Superior temporal gyrus (tissue), 1 donor: Measurements from ENCODE around the gene PRSS23.
A peak's percentile ranks its signal among the peaks of the same experiment; 100 is the strongest.

Experiments
- DNase-seq: peaks from one replicate; pipeline ENCODE4 v3.0.0-alpha.2; 2016; ENCODE audit errors: extremely low spot score

The PRSS23 gene

GRCh38 chr11:86790867-86791849 is 9.2 kb upstream of the PRSS23 start:
- no peak for DNase-seq

- DNase-seq, result no peak
These were observed 8.2 kb upstream of the PRSS23 start for GRCh38 chr11:86792150-86792549.

- no peak for DNase-seq
These were observed 7.0 kb upstream of the PRSS23 start for GRCh38 chr11:86793307-86793706.

- DNase-seq, result no peak
These were observed 4.8 kb upstream of the PRSS23 start for GRCh38 chr11:86795511-86795910.

GRCh38 chr11:86795949-86796348 is 4.4 kb upstream of the PRSS23 start:
- no peak for DNase-seq

GRCh38 chr11:86797133-86797532 is 3.2 kb upstream of the PRSS23 start:
- DNase-seq, result no peak

GRCh38 chr11:86798988-86799387 is 1.4 kb upstream of the PRSS23 start:
- no peak for DNase-seq

- no peak for DNase-seq
These were observed 664 bp upstream of the PRSS23 start for GRCh38 chr11:86799680-86800075.

GRCh38 chr11:86800960-86801272 is 574 bp downstream of the PRSS23 start:
- DNase-seq, result no peak

- no peak for DNase-seq
These were observed 1.0 kb downstream of the PRSS23 start for GRCh38 chr11:86801364-86801763.

- DNase-seq, result peak; percentile 46
These were observed 1.8 kb downstream of the PRSS23 start for GRCh38 chr11:86802146-86802545.

GRCh38 chr11:86802601-86803051 is 2.3 kb downstream of the PRSS23 start:
- peak; percentile 66 for DNase-seq

GRCh38 chr11:86803136-86804045 is 3.0 kb downstream of the PRSS23 start:
- DNase-seq, result no peak

- no peak for DNase-seq
These were observed 4.6 kb downstream of the PRSS23 start for GRCh38 chr11:86804951-86805350.

GRCh38 chr11:86805873-86806310 is 5.5 kb downstream of the PRSS23 start:
- DNase-seq, result no peak

GRCh38 chr11:86806903-86807302 is 6.6 kb downstream of the PRSS23 start:
- no peak for DNase-seq

- DNase-seq, result no peak
These were observed 7.0 kb downstream of the PRSS23 start for GRCh38 chr11:86807360-86807759.

- peak; percentile 66 for DNase-seq
These were observed 9.2 kb downstream of the PRSS23 start for GRCh38 chr11:86809561-86809960.

- DNase-seq, result no peak
These were observed 9.9 kb downstream of the PRSS23 start for GRCh38 chr11:86810288-86810687.

GRCh38 chr11:86811637-86812321 is 11.4 kb downstream of the PRSS23 start:
- DNase-seq, result no peak

GRCh38 chr11:86812322-86812670 is 12.0 kb downstream of the PRSS23 start:
- no peak for DNase-seq

- DNase-seq, result no peak
These were observed 12.6 kb downstream of the PRSS23 start for GRCh38 chr11:86812981-86813380.
